MV-4-11 (cell line): ENCODE data around the gene FBXW2.
A peak's percentile ranks its signal among the peaks of the same experiment; 100 is the strongest.
"Not testable (repeated sequence)": the region's sequence is repeated elsewhere in the genome, so short reads cannot be mapped to it uniquely, and the experiment has no call there.

ENCODE experiments used
- DNase-seq: peaks from one replicate; lab custom pipeline; 2025; lab: John Stamatoyannopoulos, UW

FBXW2 gene

GRCh38 chr9:120792898-120793765, at the start of gene FBXW2:
FBXW2 (minus strand) TSS chr9:120793416; CDS start chr9:120788258, 5,158 bp downstream.
- peak; percentile 81 for DNase-seq

GRCh38 chr9:120841930-120842684, 48.9 kb upstream of the FBXW2 start:
- DNase-seq: peak; percentile 30

GRCh38 chr9:120839146-120839545, 45.9 kb upstream of the FBXW2 start:
- no peak for DNase-seq

- DNase-seq: no peak
Measured at GRCh38 chr9:120837921-120838320, 44.7 kb upstream of the FBXW2 start.

- DNase-seq: no peak
Measured at GRCh38 chr9:120833325-120833724, 40.1 kb upstream of the FBXW2 start.

- DNase-seq: no peak
Measured at GRCh38 chr9:120832807-120833206, 39.6 kb upstream of the FBXW2 start.

GRCh38 chr9:120830865-120831264, 37.6 kb upstream of the FBXW2 start:
- DNase-seq: no peak

GRCh38 chr9:120830151-120830550, 36.9 kb upstream of the FBXW2 start:
- no peak for DNase-seq

GRCh38 chr9:120829650-120830049, 36.4 kb upstream of the FBXW2 start:
- DNase-seq: no peak

GRCh38 chr9:120820095-120820494, 26.9 kb upstream of the FBXW2 start:
- DNase-seq: no peak

GRCh38 chr9:120818595-120818994, 25.4 kb upstream of the FBXW2 start:
- no peak for DNase-seq

GRCh38 chr9:120815075-120815474, 21.9 kb upstream of the FBXW2 start:
- no peak for DNase-seq

- no peak for DNase-seq
Measured at GRCh38 chr9:120808931-120809330, 15.7 kb upstream of the FBXW2 start.

- DNase-seq: no peak
Measured at GRCh38 chr9:120807607-120808379, 14.6 kb upstream of the FBXW2 start.

- DNase-seq: not testable (repeated sequence)
Measured at GRCh38 chr9:120804784-120805363, 11.7 kb upstream of the FBXW2 start.

- no peak for DNase-seq
Measured at GRCh38 chr9:120801441-120801840, 8.2 kb upstream of the FBXW2 start.

- no peak for DNase-seq
Measured at GRCh38 chr9:120791161-120791560, 2.1 kb downstream of the FBXW2 start.

- DNase-seq: no peak
Measured at GRCh38 chr9:120787933-120788332, 5.3 kb downstream of the FBXW2 start.

GRCh38 chr9:120783602-120784047, 9.6 kb downstream of the FBXW2 start:
- DNase-seq: peak; percentile 34

GRCh38 chr9:120781236-120781635, 12.0 kb downstream of the FBXW2 start:
- DNase-seq: no peak

GRCh38 chr9:120780367-120780766, 12.8 kb downstream of the FBXW2 start:
- DNase-seq: peak; percentile 17

- DNase-seq: no peak
Measured at GRCh38 chr9:120779227-120779626, 14.0 kb downstream of the FBXW2 start.
